GF-D8 (cell line): ENCODE data around the gene NAP1L1.

Experiments used
- DNase-seq: peaks from one replicate; lab custom pipeline; 2025; lab: John Stamatoyannopoulos, UW

NAP1L1 gene

DNA sequence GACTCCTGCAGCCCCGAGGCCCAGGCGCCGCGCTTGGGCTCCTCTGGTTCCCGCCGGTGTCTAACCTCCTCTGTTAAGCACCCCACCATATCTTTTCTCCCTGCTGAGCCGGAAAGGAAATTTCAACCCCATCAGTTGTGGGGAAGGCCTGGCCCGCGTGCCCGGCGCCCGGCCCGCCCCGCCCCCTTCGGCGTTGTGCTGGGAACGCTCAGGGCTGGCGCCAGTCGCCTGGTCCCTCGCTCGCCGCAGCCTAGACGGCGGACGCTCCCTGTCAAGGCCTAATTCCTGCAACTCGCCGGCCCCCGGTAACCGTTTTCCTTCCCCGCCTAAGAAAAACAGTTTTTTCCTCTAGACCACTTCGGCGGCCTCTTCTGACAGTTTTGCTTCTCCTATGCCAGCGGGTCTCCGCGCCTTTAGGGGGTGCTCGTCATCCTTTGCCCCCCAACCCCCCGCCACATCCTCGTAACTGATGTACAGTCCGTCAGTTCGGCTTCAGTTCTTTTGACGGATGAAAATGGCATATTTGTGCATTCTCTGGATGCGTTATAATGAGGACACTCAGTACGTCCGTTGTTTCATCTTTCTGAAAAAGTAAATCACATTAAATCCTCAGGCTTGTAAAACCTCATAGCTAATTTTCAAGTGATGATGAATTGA, 506 bp upstream of the NAP1L1 start:
- no peak for DNase-seq

- no peak for DNase-seq
These were observed 1.1 kb downstream of the NAP1L1 start for GRCh38 chr12:76083246-76083903.

GRCh38 chr12:76081909-76082308, 2.6 kb downstream of the NAP1L1 start:
- no peak for DNase-seq

- no peak for DNase-seq
These were observed 3.6 kb downstream of the NAP1L1 start for GRCh38 chr12:76080729-76081415.

DNA sequence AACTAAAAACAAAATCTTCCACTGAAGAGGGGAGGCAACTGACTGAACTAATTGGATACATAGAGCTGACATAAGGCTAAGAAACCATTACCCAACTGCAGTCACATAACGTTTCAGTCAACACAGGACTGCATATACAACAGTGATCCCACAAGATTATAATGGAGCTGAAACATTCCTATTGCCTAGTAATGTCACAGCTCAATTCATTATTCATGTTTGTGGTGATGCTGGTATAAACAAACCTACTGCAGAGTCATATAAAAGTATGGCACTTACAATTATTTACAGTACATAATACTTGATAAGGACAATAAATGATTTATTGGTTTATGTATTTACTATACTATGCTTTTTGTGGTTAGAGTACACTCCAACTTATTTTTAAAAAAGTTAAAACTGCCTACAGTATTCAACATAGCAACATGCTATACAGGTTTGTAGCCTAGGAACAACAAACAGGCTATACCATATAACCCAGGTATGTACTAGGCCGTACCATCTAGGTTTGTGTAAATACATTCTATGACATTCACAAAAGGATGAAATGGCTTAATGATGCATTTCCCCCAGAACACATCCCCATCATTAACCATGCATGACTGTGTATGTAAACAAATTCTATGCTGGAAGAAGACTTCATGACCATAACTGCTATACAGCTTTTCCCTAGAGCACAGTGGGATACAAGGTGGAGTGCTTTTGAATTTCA, 4.3 kb downstream of the NAP1L1 start:
- no peak for DNase-seq

GRCh38 chr12:76078748-76079147, 5.7 kb downstream of the NAP1L1 start:
- DNase-seq = no peak

DNA sequence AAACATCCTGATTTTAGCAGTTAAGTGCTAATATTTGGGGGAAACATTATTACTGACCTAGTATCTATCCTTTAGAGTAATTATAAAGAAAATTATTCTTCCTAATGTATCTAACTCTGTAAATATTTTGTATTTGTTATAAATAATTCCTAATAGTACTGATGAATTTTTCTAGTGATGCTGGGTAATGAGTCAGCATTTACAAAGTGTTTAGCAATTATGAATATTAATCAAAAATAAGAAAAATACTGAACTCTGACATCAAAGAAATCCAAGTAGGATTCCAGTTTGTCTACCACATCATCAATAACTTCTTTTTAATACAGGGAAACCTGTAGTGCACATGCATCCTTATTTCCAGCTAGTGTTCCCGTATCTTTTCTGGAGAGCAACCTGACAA, 9.0 kb downstream of the NAP1L1 start:
- no peak for DNase-seq

DNA sequence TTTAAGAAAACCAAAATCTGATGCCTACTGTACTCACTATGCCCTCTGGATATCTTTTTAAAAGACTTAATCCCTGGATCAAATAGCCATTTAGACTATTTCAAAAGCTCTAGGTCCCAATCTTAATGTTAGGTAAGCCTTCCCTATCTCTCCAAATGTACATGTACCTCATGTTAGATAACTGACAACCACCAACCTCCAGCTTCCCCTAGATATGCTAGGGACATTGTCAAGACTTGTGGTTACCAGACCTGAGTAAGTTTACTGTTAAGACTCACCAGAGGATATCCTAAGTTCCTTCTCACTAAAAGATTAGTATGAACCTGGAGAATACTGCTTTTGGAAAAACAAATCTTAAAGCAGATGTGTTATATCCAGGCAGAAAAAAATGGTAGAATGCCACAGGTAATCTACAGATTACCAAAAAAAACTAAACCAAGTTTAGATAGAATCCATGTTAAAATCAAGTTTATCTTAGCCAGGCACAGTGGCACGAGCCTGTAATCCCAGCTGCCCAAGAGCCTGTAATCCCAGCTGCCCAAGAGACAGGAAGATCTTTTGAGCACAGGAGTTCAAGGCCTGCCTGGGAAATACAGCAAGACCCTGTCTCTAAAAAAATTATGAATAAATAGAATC, 9.7 kb downstream of the NAP1L1 start:
- DNase-seq = no peak

- DNase-seq = no peak
These were observed 10.9 kb downstream of the NAP1L1 start for GRCh38 chr12:76073561-76073960.

DNA sequence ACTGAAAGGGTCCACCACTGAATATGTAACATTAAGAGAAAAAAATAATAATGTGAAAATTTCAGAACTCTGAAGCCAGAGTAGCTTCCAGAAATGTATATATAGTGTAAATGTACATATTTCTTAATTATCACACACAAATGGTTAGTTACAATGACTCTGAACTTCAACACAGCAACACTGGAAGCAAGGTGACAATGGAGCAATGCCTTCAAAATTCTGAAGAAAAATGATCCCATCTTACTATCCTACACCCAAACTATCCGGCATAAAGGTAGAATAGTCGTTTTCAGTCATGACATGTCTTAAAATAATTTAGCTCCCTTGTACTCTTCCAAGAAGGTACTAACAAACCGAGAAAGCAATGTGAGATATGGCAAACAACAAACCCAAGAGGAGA, 11.9 kb downstream of the NAP1L1 start:
- no peak for DNase-seq

- DNase-seq = no peak
These were observed 15.1 kb downstream of the NAP1L1 start for GRCh38 chr12:76069339-76069738.

- no peak for DNase-seq
These were observed 18.6 kb downstream of the NAP1L1 start for GRCh38 chr12:76065917-76066316.

GRCh38 chr12:76064904-76065303, 19.6 kb downstream of the NAP1L1 start:
- DNase-seq = no peak

DNA sequence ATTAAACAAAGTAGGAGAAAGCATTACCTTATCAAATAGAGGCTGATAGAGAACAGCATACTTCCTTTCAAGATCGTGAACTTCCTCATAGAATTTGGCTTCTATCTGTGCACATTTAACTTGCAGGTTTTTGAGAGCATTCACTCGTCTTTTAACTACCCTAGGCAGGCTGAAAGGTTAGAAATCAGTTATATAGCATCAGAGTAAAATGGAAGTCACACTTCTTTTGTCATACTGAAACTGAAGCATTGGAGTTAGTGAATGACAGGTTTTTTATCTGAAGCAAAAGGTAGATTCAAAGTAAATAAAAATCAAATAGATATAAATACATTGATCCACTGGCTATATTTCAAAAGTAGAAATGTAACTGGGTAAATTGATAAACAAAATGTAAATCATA, 24.4 kb downstream of the NAP1L1 start:
- DNase-seq = no peak

DNA sequence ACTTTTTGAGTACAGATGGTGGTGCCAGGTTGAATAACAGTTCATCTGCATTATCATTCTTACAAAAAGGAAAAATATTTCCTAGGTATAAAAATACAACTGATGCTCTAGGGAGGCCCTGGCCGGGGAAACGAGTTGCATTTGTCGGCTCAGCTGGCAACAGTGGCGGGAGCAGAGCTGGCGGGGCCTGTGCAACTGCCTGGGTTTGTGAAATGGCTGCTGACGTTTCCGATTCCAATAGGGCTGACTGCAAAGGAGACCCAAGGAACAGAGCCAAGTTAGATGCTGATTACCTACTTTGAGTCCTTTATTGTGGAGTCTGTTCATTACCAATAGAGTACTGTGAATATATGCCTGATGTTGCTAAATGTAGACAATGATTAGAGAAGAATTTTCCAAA, 27.2 kb downstream of the NAP1L1 start:
- DNase-seq = no peak

- no peak for DNase-seq
These were observed 29.1 kb downstream of the NAP1L1 start for GRCh38 chr12:76055393-76055792.

GRCh38 chr12:76049575-76050251, 34.8 kb downstream of the NAP1L1 start:
- no peak for DNase-seq

- DNase-seq = no peak
These were observed 36.7 kb downstream of the NAP1L1 start for GRCh38 chr12:76047742-76048141.

- DNase-seq = no peak
These were observed 37.4 kb downstream of the NAP1L1 start for GRCh38 chr12:76047060-76047459.

- DNase-seq = no peak
These were observed 41.1 kb downstream of the NAP1L1 start for GRCh38 chr12:76043377-76043776.

- DNase-seq = peak; percentile 11
These were observed 42.3 kb downstream of the NAP1L1 start for GRCh38 chr12:76042147-76042546.

DNA sequence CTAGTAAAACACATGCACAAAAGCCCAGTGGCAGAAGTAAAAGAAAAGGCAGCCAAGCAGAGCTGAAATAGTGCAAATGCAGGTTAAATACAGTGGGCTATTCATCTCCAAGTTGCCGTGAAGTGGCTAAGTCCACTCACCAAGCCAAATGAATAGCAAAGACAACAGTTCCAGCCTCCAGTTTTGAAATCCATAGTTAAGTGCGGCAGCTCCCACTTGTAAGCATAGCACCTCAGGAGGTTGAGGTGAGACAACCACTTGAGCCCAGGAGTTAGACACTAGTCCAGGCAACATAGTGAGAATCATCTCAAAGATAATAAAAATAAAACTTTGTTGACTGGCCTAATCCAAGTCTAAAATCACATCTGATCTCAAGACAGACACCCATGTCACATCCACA, 43.1 kb downstream of the NAP1L1 start:
- no peak for DNase-seq
